Activated naive CD8-positive, alpha-beta T cell treated with anti-CD3 and anti-CD28 coated beads, Interleukin-2, amount 50 U/mL, for 16 hours (primary cell): ENCODE measurements around the gene RBFA.

ENCODE experiments used
- DNase-seq: peaks from one replicate; pipeline ENCODE4 v3.0.0-alpha.2; 2020; ENCODE audit warnings: low read depth, low spot score

The RBFA gene

DNA sequence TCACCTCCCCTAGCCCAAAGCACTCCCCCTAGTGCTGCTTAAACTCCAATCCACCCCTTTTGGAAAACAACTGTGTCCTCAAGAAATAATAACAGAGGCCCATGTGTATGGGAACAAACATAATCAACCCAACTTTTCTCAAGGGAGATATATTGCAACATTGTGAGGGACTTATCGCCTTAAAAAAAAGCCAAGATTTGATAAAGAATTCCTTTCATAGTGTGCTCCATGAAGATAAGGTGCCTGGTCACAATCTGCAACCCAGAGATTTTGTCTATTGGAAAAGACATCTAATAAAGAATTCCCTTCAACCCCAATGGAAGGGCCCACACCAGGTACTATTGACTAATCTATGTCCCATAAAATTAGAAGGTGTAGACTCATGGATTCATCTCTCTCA, 4.5 kb upstream of the RBFA start:
- no peak for DNase-seq

DNA sequence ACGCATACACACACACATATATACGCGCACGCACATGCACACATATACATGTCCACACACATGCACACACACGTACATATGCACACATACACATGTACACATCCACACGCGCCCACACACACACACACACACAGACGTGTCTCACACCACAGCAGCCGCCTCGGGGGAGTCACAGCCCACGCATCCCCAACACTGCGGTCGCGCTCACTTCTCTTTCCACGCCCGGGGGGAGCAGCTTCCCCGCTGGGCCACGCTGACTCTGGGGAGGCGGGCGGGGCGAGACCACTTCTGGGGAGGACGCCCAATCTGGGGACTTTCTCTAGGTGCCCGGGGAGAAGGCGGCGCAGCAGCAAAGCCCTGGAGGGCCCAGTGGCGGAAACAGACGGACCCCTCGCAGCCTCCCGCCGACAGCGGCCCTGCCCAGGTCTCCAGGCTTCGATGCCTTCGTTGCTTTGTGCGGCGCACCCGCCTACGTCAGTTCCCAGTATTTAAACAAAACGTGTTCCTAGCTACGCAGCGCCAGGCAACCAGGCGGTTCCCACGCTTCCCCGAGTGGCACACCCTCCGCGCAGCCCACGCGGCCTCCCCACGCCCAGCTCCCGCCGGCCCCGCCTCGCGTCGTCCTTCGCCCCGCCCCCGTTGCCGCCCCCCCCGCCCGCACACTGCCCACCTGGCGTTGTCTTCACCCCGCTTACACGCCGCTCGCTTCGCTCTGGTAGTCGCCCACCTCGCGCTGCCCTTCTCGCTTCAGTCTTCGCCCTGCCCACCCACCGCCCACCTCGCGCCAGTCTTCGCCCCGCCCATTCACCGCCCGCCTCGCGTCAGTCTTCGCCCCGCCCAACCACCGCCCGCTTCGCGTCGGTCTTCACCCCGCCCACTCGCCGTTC, 810 bp upstream of the RBFA start:
- DNase-seq = peak; percentile 33

GRCh38 chr18:80034852-80035406, 695 bp downstream of the RBFA start:
- DNase-seq = no peak

GRCh38 chr18:80035997-80036396, 1.8 kb downstream of the RBFA start:
- DNase-seq = no peak

GRCh38 chr18:80037300-80037699, 3.1 kb downstream of the RBFA start:
- no peak for DNase-seq

- no peak for DNase-seq
Measured at GRCh38 chr18:80037869-80038630, 3.8 kb downstream of the RBFA start.

- DNase-seq = no peak
Measured at GRCh38 chr18:80040515-80040914, 6.3 kb downstream of the RBFA start.

DNA sequence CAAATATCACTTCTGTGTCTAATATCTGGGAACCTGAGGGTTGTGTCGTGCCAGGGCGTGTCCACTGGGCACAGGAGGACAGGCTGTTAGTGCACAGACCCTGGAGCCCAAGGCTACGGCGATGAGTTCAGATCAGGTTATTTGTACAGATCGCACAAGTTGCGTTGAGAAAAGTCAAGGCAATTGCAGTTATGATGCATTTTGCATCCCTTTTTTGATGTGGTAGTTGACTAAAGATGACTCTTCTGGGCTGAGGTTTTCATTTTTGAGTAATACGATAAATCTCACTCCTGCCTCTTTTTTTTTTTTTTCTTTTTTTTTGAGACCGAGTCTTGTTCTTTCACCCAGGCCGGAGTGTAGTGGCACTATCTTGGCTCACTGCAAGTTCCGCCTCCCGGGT, 7.2 kb downstream of the RBFA start:
- DNase-seq = no peak

- no peak for DNase-seq
Measured at GRCh38 chr18:80042785-80043184, 8.6 kb downstream of the RBFA start.

DNA sequence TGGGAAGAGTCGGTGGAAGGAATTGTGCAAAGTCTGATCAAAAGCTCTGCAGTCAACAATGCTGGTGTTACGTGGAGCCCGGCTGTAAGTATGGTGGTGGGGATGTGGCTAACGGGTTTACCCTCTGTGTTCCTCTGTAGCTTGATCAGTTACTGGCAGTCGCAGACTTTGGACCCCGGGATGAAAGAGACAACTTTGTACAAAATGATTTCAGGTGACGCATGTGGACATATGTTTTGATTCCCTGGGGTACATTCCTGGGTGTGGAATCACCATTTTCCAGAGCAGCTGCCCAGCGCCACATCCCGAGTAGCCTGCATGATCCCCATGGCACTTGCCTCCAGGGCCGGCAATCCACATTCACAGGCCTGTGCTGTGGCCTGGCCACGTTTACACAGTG, 9.8 kb downstream of the RBFA start:
- DNase-seq = no peak

DNA sequence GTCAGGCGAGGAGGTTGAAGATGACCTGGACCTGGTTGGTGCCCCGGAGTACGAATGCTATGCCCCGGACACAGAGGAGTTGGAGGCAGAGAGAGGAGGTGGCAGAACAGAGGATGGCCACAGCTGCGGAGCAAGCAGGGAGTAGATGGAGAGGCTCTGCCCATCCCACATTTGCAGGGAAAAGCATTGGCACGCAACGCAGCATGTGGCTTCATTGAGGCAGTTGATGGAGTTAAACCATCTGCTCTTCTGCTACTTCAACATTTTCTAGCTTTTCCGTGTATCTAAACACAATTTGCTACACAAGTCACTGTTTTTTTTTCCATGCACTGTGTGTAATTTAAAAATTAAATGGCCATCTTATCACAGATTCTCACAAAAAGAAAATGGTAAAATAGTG, 11.8 kb downstream of the RBFA start:
- no peak for DNase-seq

DNA sequence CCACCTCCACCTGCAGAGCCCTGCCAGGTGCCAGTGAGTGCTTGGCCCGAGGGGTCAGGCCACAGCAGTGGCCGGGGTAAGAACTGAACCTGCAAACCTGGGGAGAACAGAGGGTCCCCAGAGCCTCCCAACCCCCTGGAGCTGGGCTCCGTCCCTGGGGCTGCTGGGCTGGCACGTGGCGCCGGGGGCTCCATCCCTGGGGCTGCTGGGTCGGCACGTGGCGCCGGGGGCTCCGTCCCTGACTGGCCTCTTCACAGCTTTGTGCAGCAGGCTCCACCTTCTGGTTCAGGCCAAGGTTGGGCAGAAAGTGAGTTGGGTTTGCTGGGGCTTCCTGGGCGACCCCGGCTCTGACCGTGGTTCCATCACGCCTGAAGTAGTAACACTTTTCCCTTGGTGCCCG, 12.2 kb downstream of the RBFA start:
- no peak for DNase-seq

- DNase-seq = no peak
Measured at GRCh38 chr18:80046961-80047541, 12.8 kb downstream of the RBFA start.

DNA sequence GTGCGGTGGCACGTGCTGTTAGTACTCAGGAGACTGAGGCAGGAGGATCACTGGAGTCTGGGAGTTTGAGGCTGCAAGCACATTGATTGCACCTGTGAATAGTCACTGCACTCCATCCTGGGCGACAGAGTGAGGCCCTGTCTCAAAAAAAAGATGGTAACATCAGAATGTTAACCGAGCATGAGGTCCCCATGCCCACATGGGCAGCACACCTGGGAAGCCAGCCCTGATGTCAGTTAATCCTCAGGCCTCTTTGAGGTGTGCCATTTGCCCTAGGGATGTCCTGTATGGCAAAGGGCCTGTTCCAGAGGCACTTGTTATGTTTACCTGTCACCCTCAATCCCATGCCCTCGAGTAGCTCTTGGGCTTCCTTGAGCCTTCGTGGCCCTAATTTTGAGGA, 16.6 kb downstream of the RBFA start:
- DNase-seq = no peak

DNA sequence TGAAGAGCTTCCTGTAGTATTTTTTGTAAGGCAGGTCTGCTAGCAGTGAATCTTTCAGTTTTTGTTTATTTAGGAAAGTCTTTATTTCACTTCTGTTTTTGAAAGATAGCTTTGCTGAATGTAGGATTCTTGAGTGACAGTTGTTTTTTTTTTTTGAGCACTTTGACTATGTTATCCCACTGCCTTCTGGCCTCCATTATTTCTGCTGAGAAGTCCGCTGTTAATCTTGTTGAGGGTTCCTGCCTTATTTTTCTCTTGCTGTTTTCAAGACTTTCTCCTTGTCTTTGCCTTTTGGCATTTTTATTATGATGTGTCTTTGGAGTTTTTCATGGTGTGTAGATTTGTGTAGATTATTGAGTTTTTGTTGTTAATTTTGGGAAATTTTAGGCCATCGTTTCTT, 21.9 kb downstream of the RBFA start:
- no peak for DNase-seq

DNA sequence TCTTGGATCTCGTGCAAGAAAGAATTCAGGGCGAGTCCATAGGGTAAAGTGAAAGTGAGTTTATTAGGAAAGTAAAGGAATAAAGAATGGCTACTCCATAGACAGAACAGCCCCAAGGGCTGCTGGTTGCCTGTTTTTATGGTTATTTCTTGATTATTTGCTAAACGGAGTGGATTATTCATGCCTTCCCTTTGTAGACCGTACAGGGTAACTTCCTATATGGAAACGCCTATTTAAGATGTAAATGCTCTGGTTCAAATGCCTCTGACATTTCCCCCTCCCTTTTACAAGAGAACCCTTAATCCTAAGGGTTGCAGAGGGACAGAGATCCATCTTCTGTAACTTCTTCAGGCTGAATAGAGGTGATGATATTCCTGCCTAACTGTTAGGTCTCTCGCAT, 25.7 kb downstream of the RBFA start:
- DNase-seq = no peak

DNA sequence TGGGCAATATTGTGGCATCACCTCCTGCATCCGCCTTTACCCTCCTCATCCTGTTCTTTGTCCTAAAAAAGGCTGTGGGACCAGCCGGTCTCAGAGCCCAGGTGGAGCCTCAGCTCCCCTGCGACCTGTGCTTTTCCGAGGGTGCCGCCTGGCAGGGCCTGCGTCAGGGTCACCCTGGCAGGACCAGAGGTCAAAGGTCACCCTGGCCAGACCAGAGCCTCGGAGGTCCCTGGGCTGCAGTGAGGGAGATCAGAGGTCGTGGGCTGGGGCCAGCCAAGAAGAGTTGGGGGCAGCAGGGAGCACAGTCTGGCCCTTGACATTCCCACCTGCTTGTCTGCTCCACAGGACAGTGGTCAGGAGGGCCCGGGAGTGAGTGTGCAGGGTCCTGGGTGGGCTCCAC, 31.5 kb downstream of the RBFA start:
- DNase-seq = no peak

GRCh38 chr18:80067321-80067720, 33.1 kb downstream of the RBFA start:
- DNase-seq = no peak

DNA sequence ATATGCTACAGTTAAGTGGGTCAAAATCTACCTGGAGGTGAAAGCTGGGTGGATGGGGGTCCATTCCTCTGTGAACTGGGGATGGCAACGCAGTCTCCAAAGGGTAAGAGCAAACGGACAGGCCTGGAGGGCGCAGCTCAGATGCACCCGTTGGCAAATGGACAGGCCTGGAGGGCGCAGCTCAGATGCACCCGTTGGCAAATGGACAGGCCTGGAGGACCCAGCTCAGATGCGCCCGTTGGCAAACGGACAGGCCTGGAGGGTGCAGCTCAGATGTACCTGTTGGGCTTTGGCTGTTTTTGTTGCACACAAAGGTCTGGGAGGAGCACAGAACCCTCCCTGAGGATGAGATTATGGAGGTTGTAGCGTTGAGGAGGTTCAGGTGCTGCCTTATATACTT, 33.7 kb downstream of the RBFA start:
- DNase-seq = no peak

DNA sequence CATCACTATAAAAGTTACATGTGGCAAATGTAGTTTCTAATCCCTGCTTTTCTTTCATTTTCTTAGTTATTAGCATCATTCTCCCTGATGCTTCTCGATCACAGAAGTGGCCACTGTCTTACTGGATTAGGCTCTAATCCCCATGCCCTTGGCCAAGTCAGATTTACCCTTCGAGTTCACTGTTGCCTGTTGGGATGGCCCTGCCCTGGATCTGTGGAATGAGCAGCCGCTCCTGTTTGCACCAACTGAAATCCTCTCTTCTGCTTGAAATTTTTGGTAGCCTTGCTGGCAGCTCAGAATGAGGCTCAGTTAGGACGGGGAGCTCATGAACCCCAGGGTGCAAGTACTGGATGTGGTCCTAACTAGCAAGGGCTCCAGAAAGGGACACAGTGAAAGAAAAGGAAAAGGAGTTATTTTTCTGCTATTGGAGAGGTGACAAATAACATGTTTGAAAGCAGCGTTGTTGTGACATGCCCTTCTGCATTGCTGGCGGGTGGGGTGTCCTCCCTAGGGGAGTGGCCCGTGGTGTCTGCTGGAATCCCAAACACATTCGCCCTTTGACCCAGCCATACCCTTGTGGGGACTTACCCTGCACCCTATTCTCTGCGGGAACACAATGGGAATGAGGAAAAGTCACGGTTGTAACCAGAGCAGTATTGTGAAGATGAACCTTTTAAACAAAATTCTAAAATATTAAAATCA, 34.5 kb downstream of the RBFA start:
- no peak for DNase-seq

DNA sequence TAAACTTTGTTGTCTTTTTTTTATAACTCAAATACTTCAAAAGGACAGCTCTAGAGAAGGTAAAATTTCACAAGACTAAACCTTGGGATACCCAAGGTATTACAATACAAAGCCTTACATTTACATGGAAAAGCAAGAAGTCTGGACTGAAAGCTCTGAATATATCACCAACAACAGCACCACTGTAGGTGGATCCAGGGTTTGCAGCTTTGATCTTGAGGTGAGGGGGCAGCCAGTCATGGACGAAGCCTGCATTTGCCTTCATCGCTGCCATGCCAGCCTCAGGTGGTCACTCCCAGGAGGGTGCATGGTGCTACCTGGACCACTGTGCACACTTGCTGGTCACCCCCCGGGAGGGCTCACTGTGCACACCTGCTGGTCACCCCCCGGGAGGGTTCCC, 36.6 kb downstream of the RBFA start:
- DNase-seq = no peak

- DNase-seq = no peak
Measured at GRCh38 chr18:80074183-80074582, 39.9 kb downstream of the RBFA start.
